GM10847 (cell line): ENCODE measurements around the gene PPARGC1A.

Experiments
- POLR2A ChIP-seq: IDR thresholded peaks from 2 replicates; pipeline ENCODE4 v1.6.1; 2011; ENCODE audit not compliant: insufficient read length; ENCODE audit errors: extremely low read depth

PPARGC1A gene

DNA sequence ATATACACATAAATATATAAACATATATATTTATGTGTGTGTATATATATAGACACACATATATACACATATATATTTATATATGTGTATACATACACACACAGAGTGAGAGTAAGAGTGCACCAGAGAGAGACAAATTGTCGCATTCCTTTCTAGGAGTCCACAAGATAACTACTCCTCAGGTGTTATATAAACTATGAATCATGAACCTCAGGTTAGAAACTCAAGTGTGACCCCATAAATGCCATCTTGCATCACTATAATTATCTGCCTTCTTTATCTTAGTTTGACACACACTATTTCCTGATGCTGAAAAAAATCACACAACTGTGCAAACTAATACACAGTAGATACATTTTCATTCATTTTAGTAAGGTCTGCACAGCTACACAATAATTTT lies 135.2 kb downstream of the PPARGC1A start:
- no peak for TF ChIP-seq POLR2A

- TF ChIP-seq POLR2A: no peak
These were observed 139.7 kb downstream of the PPARGC1A start for GRCh38 chr4:23750125-23750524.

GRCh38 chr4:23747281-23747735 lies 142.5 kb downstream of the PPARGC1A start:
- no peak for TF ChIP-seq POLR2A

DNA sequence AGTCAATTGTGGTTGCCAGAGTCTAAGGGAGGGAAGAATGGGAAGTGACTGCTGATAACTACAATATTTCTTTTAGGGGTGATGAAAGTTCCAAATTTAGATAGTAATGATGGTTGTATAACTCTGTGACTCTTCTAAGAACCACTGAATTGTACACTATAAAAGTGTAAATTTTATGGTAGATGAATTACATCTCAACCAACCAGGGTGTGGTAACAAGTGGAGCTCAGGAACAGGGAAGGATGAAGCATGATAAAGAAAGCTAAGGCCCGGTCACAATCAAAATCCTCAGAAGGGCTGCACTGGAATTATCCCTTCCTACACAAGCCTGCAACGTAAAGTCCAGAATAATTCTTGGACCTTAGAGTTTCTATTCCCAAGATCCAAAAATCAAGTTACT lies 143.2 kb downstream of the PPARGC1A start:
- no peak for TF ChIP-seq POLR2A

GRCh38 chr4:23746027-23746426 lies 143.8 kb downstream of the PPARGC1A start:
- TF ChIP-seq POLR2A: no peak

GRCh38 chr4:23745377-23745776 lies 144.5 kb downstream of the PPARGC1A start:
- no peak for TF ChIP-seq POLR2A
